ENCODE results near the gene THTPA.

Gene THTPA

DNA sequence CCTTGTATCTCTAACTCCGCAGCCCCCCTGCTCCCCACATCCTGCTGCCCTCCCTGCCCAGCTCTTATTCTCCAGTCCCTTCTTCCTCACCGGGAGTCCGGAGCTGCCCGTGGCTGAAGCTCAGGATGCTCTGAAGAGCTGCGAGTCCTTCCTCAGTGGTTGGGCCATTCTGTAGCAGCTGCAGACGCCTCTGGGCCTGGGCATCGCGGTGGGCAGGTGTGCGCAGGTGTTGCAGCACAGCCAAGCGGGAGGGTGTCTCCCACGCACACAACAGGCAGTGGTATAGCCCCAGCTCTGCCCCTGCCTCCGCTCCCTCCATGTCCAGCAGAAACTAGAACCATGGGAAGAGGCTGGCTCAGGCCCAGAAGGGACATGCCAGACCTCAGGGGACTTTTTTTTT lies 24.7 kb upstream of the THTPA start:
- Histone ChIP-seq H3K27me3 (ENCODE audit: insufficient read depth, low read length) (no peaks in the 10 kb centered on the region), H3K23ac (ENCODE audit: low read length) (no peak overlapping the region), H3K18ac (ENCODE audit: low read length) (no peak overlapping the region), H3K79me2 (ENCODE audit: control insufficient read depth, insufficient read depth, low read length, poor library complexity) (no peaks in the 10 kb centered on the region), H4K12ac (ENCODE audit: low read depth, low read length) (no peak overlapping the region), H3K4me1 (ENCODE audit: control insufficient read depth in 1 of 2, insufficient read depth in 2 of 2, low read length in 2 of 2) (peaks cover 0 to 3% of the 10 kb centered on the region in 2 experiments), H4K8ac (ENCODE audit: low read depth, low read length) (no peak overlapping the region), H2BK12ac (ENCODE audit: low read length) (no peak overlapping the region), H3K4ac (ENCODE audit: low read depth, low read length) (no peak overlapping the region), H3K9ac (ENCODE audit: low read length) (no peak overlapping the region), H2AFZ (ENCODE audit: insufficient read depth, low read length, poor library complexity) (no peak overlapping the region), H3K9me3 (ENCODE audit: insufficient read depth, low read depth, low read length) (no peaks in the 10 kb centered on the region), H3K4me3 (ENCODE audit: low read depth, low read length) (no peak overlapping the region), H3K14ac (ENCODE audit: low read length) (no peak overlapping the region), H2BK5ac (ENCODE audit: low read depth, low read length, poor library complexity) (no peak overlapping the region), H3K79me1 (ENCODE audit: low read length) (no peaks in the 10 kb centered on the region), H2BK120ac (ENCODE audit: insufficient read depth, low read length, poor library complexity) (no peak overlapping the region), H3K27ac (ENCODE audit: low read depth, low read length) (no peak overlapping the region), H3K4me2 (ENCODE audit: low read length) (no peak overlapping the region), H3K36me3 (ENCODE audit: control insufficient read depth in 1 of 2, insufficient read depth in 2 of 2, low read length in 2 of 2) (peaks cover 0 to 3% of the 10 kb centered on the region in 2 experiments), H2AK5ac (ENCODE audit: low read length) (no peak overlapping the region), H4K91ac (ENCODE audit: low read depth, low read length) (no peak overlapping the region)
- no CpG with 5 or more reads among the region's 12 CpGs for WGBS (ENCODE audit: extremely low coverage, insufficient coverage, insufficient read length)
- DNase-seq: no peak

DNA sequence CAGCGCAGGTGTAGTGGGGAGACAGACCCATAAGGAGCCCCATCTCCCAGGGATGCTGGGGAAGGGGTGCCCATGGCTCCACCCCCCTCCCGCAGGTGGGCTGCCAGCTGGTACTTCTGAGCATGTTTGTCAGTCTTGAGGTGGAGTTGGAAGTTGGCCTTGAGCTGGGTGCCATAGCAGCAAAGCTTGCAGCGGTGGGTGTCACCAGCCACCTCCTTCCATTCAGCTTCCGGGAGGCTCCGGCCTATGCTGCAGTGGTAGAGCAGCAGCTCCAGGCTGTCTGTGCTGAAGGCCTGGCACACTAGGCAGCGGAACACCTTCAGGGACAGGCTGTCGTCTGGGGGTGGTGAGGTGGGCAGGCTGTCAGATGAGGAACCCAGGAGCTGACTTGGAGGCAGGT lies 23.4 kb upstream of the THTPA start:
- H3K4me1 ChIP-seq (ENCODE audit: control insufficient read depth in 1 of 2, insufficient read depth in 2 of 2, low read length in 2 of 2): peaks cover 0 to 3% of the 10 kb centered on the region in 2 experiments
- no peaks in the 10 kb centered on the region for H3K36me3 ChIP-seq (ENCODE audit: control insufficient read depth in 1 of 2, insufficient read depth in 2 of 2, low read length in 2 of 2)
- no peak overlapping the region for H2BK120ac ChIP-seq (ENCODE audit: insufficient read depth, low read length, poor library complexity)
- no peak for DNase-seq
- H4K12ac ChIP-seq (ENCODE audit: low read depth, low read length): no peak overlapping the region
- no peak overlapping the region for H4K91ac ChIP-seq (ENCODE audit: low read depth, low read length)
- H3K27ac ChIP-seq (ENCODE audit: low read depth, low read length): no peak overlapping the region
- WGBS (ENCODE audit: extremely low coverage, insufficient coverage, insufficient read length): no CpG with 5 or more reads among the region's 7 CpGs
- no peak overlapping the region for H4K8ac ChIP-seq (ENCODE audit: low read depth, low read length)
- no peaks in the 10 kb centered on the region for H3K79me2 ChIP-seq (ENCODE audit: control insufficient read depth, insufficient read depth, low read length, poor library complexity)
- no peak overlapping the region for H3K4me2 ChIP-seq (ENCODE audit: low read length)
- no peaks in the 10 kb centered on the region for H3K9me3 ChIP-seq (ENCODE audit: insufficient read depth, low read depth, low read length)
- H2AFZ ChIP-seq (ENCODE audit: insufficient read depth, low read length, poor library complexity): no peak overlapping the region
- no peak overlapping the region for H3K23ac ChIP-seq (ENCODE audit: low read length)
- no peak overlapping the region for H3K4me3 ChIP-seq (ENCODE audit: low read depth, low read length)
- peak overlapping the region; percentile 19 for H3K9ac ChIP-seq (ENCODE audit: low read length)
- H2BK5ac ChIP-seq (ENCODE audit: low read depth, low read length, poor library complexity): no peak overlapping the region
- no peaks in the 10 kb centered on the region for H3K79me1 ChIP-seq (ENCODE audit: low read length)
- no peak overlapping the region for H2BK12ac ChIP-seq (ENCODE audit: low read length)
- H2AK5ac ChIP-seq (ENCODE audit: low read length): no peak overlapping the region
- no peaks in the 10 kb centered on the region for H3K27me3 ChIP-seq (ENCODE audit: insufficient read depth, low read length)
- no peak overlapping the region for H3K14ac ChIP-seq (ENCODE audit: low read length)
- H3K4ac ChIP-seq (ENCODE audit: low read depth, low read length): no peak overlapping the region
- H3K18ac ChIP-seq (ENCODE audit: low read length): no peak overlapping the region

DNA sequence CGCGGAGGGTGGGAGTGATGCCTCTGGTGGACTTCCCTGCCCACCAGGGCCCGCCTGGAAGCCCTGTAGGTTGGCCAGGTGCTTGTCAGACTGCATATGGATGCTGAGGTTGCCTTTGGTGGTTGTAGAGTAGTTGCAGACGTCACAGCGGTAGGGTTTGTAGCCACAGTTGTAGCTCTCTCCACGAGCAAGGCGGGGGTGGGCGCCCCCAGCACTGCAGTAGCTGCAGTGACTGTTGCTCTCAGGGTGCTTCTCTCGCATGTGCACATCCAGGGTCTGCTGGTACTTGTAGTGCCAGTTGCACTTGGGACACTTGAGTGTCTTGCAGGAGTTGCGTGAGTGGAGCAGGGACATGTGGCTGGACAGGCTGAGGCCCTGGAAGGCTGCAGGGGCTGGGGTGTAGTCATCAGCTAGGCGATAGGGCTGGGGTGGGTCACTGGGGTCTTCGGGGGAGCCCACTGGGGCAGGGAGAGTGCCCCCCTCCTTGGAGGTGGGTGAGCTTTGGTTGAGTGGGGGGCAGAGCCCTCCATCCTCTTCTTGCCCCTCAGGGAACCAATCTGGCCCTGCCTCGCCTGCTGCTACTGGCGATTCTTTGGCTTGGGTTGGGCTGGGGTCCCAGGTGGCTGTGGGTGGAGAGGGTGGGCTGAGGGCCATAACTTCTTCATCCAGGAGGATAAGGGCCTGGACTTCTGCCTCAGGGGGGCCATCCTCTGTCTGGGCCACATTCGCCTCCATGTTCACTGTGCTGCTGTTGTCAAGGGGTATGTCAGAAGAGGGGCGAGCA lies 22.2 kb upstream of the THTPA start:
- no peak overlapping the region for H4K8ac ChIP-seq (ENCODE audit: low read depth, low read length)
- H2BK12ac ChIP-seq (ENCODE audit: low read length): no peak overlapping the region
- no peak overlapping the region for H4K12ac ChIP-seq (ENCODE audit: low read depth, low read length)
- no peak overlapping the region for H3K4me2 ChIP-seq (ENCODE audit: low read length)
- H3K27ac ChIP-seq (ENCODE audit: low read depth, low read length): no peak overlapping the region
- no peak overlapping the region for H3K4ac ChIP-seq (ENCODE audit: low read depth, low read length)
- H3K79me1 ChIP-seq (ENCODE audit: low read length): no peaks in the 10 kb centered on the region
- H3K9me3 ChIP-seq (ENCODE audit: insufficient read depth, low read depth, low read length): no peaks in the 10 kb centered on the region
- no peak overlapping the region for H2BK120ac ChIP-seq (ENCODE audit: insufficient read depth, low read length, poor library complexity)
- DNase-seq: no peak
- no peaks in the 10 kb centered on the region for H3K79me2 ChIP-seq (ENCODE audit: control insufficient read depth, insufficient read depth, low read length, poor library complexity)
- H3K23ac ChIP-seq (ENCODE audit: low read length): no peak overlapping the region
- H2AK5ac ChIP-seq (ENCODE audit: low read length): no peak overlapping the region
- no peaks in the 10 kb centered on the region for H3K27me3 ChIP-seq (ENCODE audit: insufficient read depth, low read length)
- no peak overlapping the region for H4K91ac ChIP-seq (ENCODE audit: low read depth, low read length)
- WGBS (ENCODE audit: extremely low coverage, insufficient coverage, insufficient read length): no CpG with 5 or more reads among the region's 16 CpGs
- H2AFZ ChIP-seq (ENCODE audit: insufficient read depth, low read length, poor library complexity): no peak overlapping the region
- no peak overlapping the region for H2BK5ac ChIP-seq (ENCODE audit: low read depth, low read length, poor library complexity)
- no peak overlapping the region for H3K18ac ChIP-seq (ENCODE audit: low read length)
- no peak overlapping the region for H3K9ac ChIP-seq (ENCODE audit: low read length)
- no peaks in the 10 kb centered on the region for H3K4me1 ChIP-seq (ENCODE audit: control insufficient read depth in 1 of 2, insufficient read depth in 2 of 2, low read length in 2 of 2)
- no peak overlapping the region for H3K4me3 ChIP-seq (ENCODE audit: low read depth, low read length)
- no peak overlapping the region for H3K14ac ChIP-seq (ENCODE audit: low read length)
- H3K36me3 ChIP-seq (ENCODE audit: control insufficient read depth in 1 of 2, insufficient read depth in 2 of 2, low read length in 2 of 2): no peaks in the 10 kb centered on the region

DNA sequence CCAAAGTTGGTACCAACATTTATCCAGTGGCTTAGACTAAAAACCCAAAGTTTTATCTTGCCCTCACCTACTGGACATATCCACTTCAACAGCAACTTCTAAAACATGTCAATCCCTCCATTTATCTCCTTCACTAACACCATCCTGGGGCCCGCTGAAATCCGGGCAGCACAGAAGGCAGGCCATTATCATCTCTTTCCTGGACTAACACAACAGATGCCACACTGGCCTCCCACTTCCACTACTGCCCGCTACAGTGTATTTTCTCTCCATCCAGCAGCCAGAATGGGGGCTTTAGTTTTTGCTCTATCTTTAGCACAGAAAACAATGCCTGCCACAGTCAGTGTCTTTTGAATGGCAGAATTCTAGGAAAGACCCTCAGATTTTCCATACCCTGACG lies 20.1 kb upstream of the THTPA start:
- H3K79me1 ChIP-seq (ENCODE audit: low read length): no peaks in the 10 kb centered on the region
- H3K4me2 ChIP-seq (ENCODE audit: low read length): no peak overlapping the region
- H2AFZ ChIP-seq (ENCODE audit: insufficient read depth, low read length, poor library complexity): no peak overlapping the region
- H3K4me1 ChIP-seq (ENCODE audit: control insufficient read depth in 1 of 2, insufficient read depth in 2 of 2, low read length in 2 of 2): no peaks in the 10 kb centered on the region
- no peaks in the 10 kb centered on the region for H3K79me2 ChIP-seq (ENCODE audit: control insufficient read depth, insufficient read depth, low read length, poor library complexity)
- no CpG with 5 or more reads among the region's 4 CpGs for WGBS (ENCODE audit: extremely low coverage, insufficient coverage, insufficient read length)
- no peaks in the 10 kb centered on the region for H3K9me3 ChIP-seq (ENCODE audit: insufficient read depth, low read depth, low read length)
- no peak overlapping the region for H2BK12ac ChIP-seq (ENCODE audit: low read length)
- DNase-seq: no peak
- no peak overlapping the region for H4K12ac ChIP-seq (ENCODE audit: low read depth, low read length)
- H2AK5ac ChIP-seq (ENCODE audit: low read length): no peak overlapping the region
- H3K4ac ChIP-seq (ENCODE audit: low read depth, low read length): no peak overlapping the region
- no peak overlapping the region for H3K4me3 ChIP-seq (ENCODE audit: low read depth, low read length)
- no peak overlapping the region for H4K91ac ChIP-seq (ENCODE audit: low read depth, low read length)
- no peak overlapping the region for H3K27ac ChIP-seq (ENCODE audit: low read depth, low read length)
- H3K27me3 ChIP-seq (ENCODE audit: insufficient read depth, low read length): no peaks in the 10 kb centered on the region
- no peak overlapping the region for H4K8ac ChIP-seq (ENCODE audit: low read depth, low read length)
- no peak overlapping the region for H2BK120ac ChIP-seq (ENCODE audit: insufficient read depth, low read length, poor library complexity)
- no peaks in the 10 kb centered on the region for H3K36me3 ChIP-seq (ENCODE audit: control insufficient read depth in 1 of 2, insufficient read depth in 2 of 2, low read length in 2 of 2)
- H3K9ac ChIP-seq (ENCODE audit: low read length): no peak overlapping the region
- H3K14ac ChIP-seq (ENCODE audit: low read length): no peak overlapping the region
- H3K23ac ChIP-seq (ENCODE audit: low read length): no peak overlapping the region
- no peak overlapping the region for H2BK5ac ChIP-seq (ENCODE audit: low read depth, low read length, poor library complexity)
- H3K18ac ChIP-seq (ENCODE audit: low read length): no peak overlapping the region
